Left lung (tissue), 10 donors: ENCODE results near the gene PRR19. TPM values are rescaled to one million over a fixed set of nuclear protein-coding genes. Genes with fewer than 3 reads are reported as not detected.

Experiments used
- ATAC-seq: fragments of 200-7000 bp; cut with Tn5 transposase; one replicate; pipeline ENCODE4 v1.9.1; 2020; ENCODE audit warnings: moderate library complexity
- DNase-seq, 4 donors: peaks; one replicate each; pipeline ENCODE4 v3.0.0-alpha.2; 2013 to 2020
- H3K27ac ChIP-seq, 2 donors: fragments of 200-600 bp; sonication (generic) in 1 of 2; one replicate each; pipeline versions ENCODE4 v1.5.0 to v1.8.0; 2020 to 2021
- H3K27me3 ChIP-seq, 2 donors: fragments of 200-600 bp; sonication (generic) in 1 of 2; one replicate each; pipeline versions ENCODE4 v1.5.0 to v1.8.0; 2020 to 2021
- H3K36me3 ChIP-seq, 2 donors: fragments of 200-600 bp; sonication (generic) in 1 of 2; one replicate each; pipeline versions ENCODE4 v1.5.0 to v1.8.0; 2020 to 2021
- H3K4me1 ChIP-seq, 2 donors: fragments of 200-600 bp; one replicate each; pipeline ENCODE4 v1.8.0; 2021
- H3K4me3 ChIP-seq, 2 donors: fragments of 200-600 bp; sonication (generic) in 1 of 2; one replicate each; pipeline versions ENCODE4 v1.5.0 to v1.8.0; 2020 to 2021; ENCODE audit warnings: mild to moderate bottlenecking in 1 of 2
- H3K9me3 ChIP-seq, 2 donors: fragments of 200-600 bp; sonication (generic) in 1 of 2; one replicate each; pipeline versions ENCODE4 v1.5.0 to v1.8.0; 2020 to 2021
- CTCF ChIP-seq, 2 donors: fragments of 200-600 bp; sonication (generic) in 1 of 2; IDR thresholded peaks; one replicate each; pipeline versions ENCODE4 v1.5.0 to v1.8.0; 2021; ENCODE audit warnings: antibody characterized with exemption in 2 of 2
- intact Hi-C, 2 donors: fragments of 100-400 bp; cut with DNase I; formaldehyde crosslinking; loops; one replicate each; pipeline versions ENCODE4 v1.11.2 to v1.14.2; 2022
- polyA plus RNA-seq, 6 donors: library from polyadenylated mRNA; unstranded; fragments of 120-200 nt; gene quantifications; one replicate each; pipeline ENCODE4 v1.2.1, GENCODE V29; 2013; ENCODE audit not compliant: insufficient read length in 6 of 6
- total RNA-seq, 2 donors: library from RNA; stranded (reverse); fragmentation: NEBNext Ultra II Directional; extraction: Animal tissue kit (Norgen Biotek cat#: 25700); gene quantifications; one replicate each; pipeline ENCODE4 v1.2.1, GENCODE V29; 2021
- donor health status: DM: no; HTN: yes; CAD: no.
- donor health status: DM: no; HTN: no; CAD: no.

PRR19 gene
- total and polyA plus RNA-seq, 8 donors: 1.1 to 2.6 (median 1.4) TPM

- Histone ChIP-seq H3K27ac (no peak overlapping the region), H3K36me3 (no peaks in the 10 kb centered on the region), H3K9me3 (no peaks in the 10 kb centered on the region), H3K4me3 (peak overlapping the region in 1 of 2 donors; percentile 70), H3K4me1 (peaks cover 0 to 9% of the 10 kb centered on the region in 2 donors), H3K27me3 (no peaks in the 10 kb centered on the region)
- TF ChIP-seq CTCF (IDR thresholded peaks at IDR 0.05): no peak
- intact Hi-C loops: no loop called here
- no peak for DNase-seq
- ATAC-seq: no peak
Measured at GRCh38 chr19:42303101-42303464, 1.2 kb downstream of the PRR19 start.

GRCh38 chr19:42303876-42304275, 1.9 kb downstream of the PRR19 start:
- intact Hi-C loops: no loop called here
- DNase-seq (no peak), ATAC-seq (no peak)
- Histone ChIP-seq H3K9me3 (no peaks in the 10 kb centered on the region), H3K27me3 (no peaks in the 10 kb centered on the region), H3K4me3 (no peak overlapping the region), H3K4me1 (peaks cover 0 to 9% of the 10 kb centered on the region in 2 donors), H3K36me3 (no peaks in the 10 kb centered on the region), H3K27ac (no peak overlapping the region)
- TF ChIP-seq CTCF (IDR thresholded peaks at IDR 0.05): no peak

- H3K4me3 ChIP-seq: no peak overlapping the region
- H3K9me3 ChIP-seq: no peaks in the 10 kb centered on the region
- peaks cover 0 to 8% of the 10 kb centered on the region in 2 donors for H3K27me3 ChIP-seq
- ATAC-seq: no peak
- peaks cover 0 to 5% of the 10 kb centered on the region in 2 donors for H3K4me1 ChIP-seq
- intact Hi-C loops: no loop called here
- no peak overlapping the region for H3K27ac ChIP-seq
- no peaks in the 10 kb centered on the region for H3K36me3 ChIP-seq
- DNase-seq: no peak
- no peak for TF ChIP-seq CTCF (IDR thresholded peaks at IDR 0.05)
Measured at GRCh38 chr19:42306646-42307045, 4.7 kb downstream of the PRR19 start.

GRCh38 chr19:42309686-42310085, 7.8 kb downstream of the PRR19 start:
- intact Hi-C loops: loop anchor here in 1 of 2 donors (10.0 kb wide), 1 partner anchor 175 kb away; the partner anchor contains the start of gene POU2F2
- DNase-seq (no peak), ATAC-seq (no peak)
- no peaks in the 10 kb centered on the region for H3K36me3 ChIP-seq
- H3K27me3 ChIP-seq: peaks cover 9 to 38% of the 10 kb centered on the region in 2 donors
- no peak for TF ChIP-seq CTCF (IDR thresholded peaks at IDR 0.05)
- no peak overlapping the region for H3K27ac ChIP-seq
- peaks cover 6 to 14% of the 10 kb centered on the region in 2 donors for H3K4me1 ChIP-seq
- H3K9me3 ChIP-seq: no peaks in the 10 kb centered on the region
- no peak overlapping the region for H3K4me3 ChIP-seq

GRCh38 chr19:42311657-42312056, 9.7 kb downstream of the PRR19 start:
- no peak for TF ChIP-seq CTCF (IDR thresholded peaks at IDR 0.05)
- Histone ChIP-seq H3K27me3 (peaks cover 9 to 48% of the 10 kb centered on the region in 2 donors), H3K4me3 (no peak overlapping the region), H3K36me3 (no peaks in the 10 kb centered on the region), H3K27ac (no peak overlapping the region), H3K9me3 (no peaks in the 10 kb centered on the region), H3K4me1 (peaks cover 6 to 18% of the 10 kb centered on the region in 2 donors)
- no peak for ATAC-seq
- intact Hi-C loops: loop anchor here in 1 of 2 donors (10.0 kb wide), 1 partner anchor 177 kb away; the partner anchor contains the start of gene POU2F2
- DNase-seq: no peak
